H1 (cell line): ENCODE measurements around the gene MAGEB10.

Source experiments
- CEBPB ChIP-seq: IDR thresholded peaks from 2 replicates; pipeline ENCODE4 v1.6.1; 2012; ENCODE audit warnings: low read depth, low read length
- EZH2 ChIP-seq: fragments of 200-600 bp; sonication (generic); IDR thresholded peaks from 2 replicates; pipeline ENCODE4 v1.7.1; 2012; ENCODE audit warnings: low read depth, mild to moderate bottlenecking, moderate library complexity, low read length, inconsistent platforms; ENCODE audit not compliant: severe bottlenecking
- KDM5A ChIP-seq: fragments of 200-600 bp; IDR thresholded peaks from 2 replicates; pipeline ENCODE4 v1.7.1; 2012; ENCODE audit warnings: mild to moderate bottlenecking, low read length, inconsistent platforms, mixed read lengths
- POLR2A ChIP-seq, 2 experiments: IDR thresholded peaks; 1 replicate in 1 of 2; 2 replicates in 1 of 2; pipeline ENCODE4 v1.6.1; 2011; ENCODE audit warnings: low read depth in 2 of 2, low read length in 2 of 2, mild to moderate bottlenecking in 2 of 2; ENCODE audit errors: control extremely low read depth in 1 of 2
- POLR2AphosphoS5 ChIP-seq: IDR thresholded peaks from 2 replicates; pipeline ENCODE4 v1.6.1; 2011; ENCODE audit warnings: low read depth, low read length
- TCF12 ChIP-seq: IDR thresholded peaks from 2 replicates; pipeline ENCODE4 v1.6.1; 2011; ENCODE audit warnings: low read depth, mild to moderate bottlenecking, low read length

DNA sequence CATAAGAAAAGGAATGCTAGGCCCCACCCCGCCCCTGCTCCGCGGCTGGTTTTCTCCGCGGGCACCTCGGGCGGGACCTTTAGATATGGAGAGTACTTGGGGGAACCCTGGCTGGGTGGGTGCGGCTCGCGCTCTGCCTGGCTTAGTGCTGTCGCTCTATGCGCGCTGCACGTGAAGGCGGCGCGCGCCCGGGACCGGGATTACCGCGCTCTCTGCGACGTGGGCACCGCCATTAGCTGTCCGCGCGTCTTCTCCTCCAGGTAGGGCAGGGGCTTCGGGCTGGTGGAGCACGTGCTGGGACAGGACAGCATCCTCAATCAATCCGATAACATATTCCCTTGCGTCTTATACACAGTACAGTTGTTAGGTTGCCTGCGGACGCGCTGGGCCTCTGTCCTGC is 56.0 kb downstream of the MAGEB10 start:
- TF ChIP-seq TCF12 (no peak), KDM5A (no peak), POLR2AphosphoS5 (no peak), POLR2A (IDR thresholded peaks at IDR 0.05; ENCODE audit: control extremely low read depth in 1 of 2, low read depth in 2 of 2, low read length in 2 of 2) (no peak), EZH2 (no peak), CEBPB (no peak)
